Ramos (cell line): ENCODE measurements around the gene MAP2K7.
"Not testable (repeated sequence)": the region's sequence is repeated elsewhere in the genome, so short reads cannot be mapped to it uniquely, and the experiment has no call there.

Source experiments
- in situ Hi-C: fragments of 300-500 bp; cut with MboI; formaldehyde crosslinking; loops from one replicate; pipeline ENCODE4 v1.14.3; 2022; ENCODE audit warnings: low sequenced_read_pairs; ENCODE audit not compliant: unreplicated experiment

MAP2K7 gene

GRCh38 chr19:7927605-7928333 lies 24.1 kb downstream of the MAP2K7 start:
- in situ Hi-C loops = no loop called here

GRCh38 chr19:7928334-7928706 lies 24.6 kb downstream of the MAP2K7 start:
- in situ Hi-C loops = no loop called here

GRCh38 chr19:7928741-7929701 lies 25.3 kb downstream of the MAP2K7 start:
- in situ Hi-C loops = no loop called here

GRCh38 chr19:7930030-7930429 lies 26.4 kb downstream of the MAP2K7 start:
- in situ Hi-C loops = not testable (repeated sequence)

- in situ Hi-C loops = no loop called here
Observed at GRCh38 chr19:7930765-7931164, 27.1 kb downstream of the MAP2K7 start.

GRCh38 chr19:7931221-7932061 lies 27.8 kb downstream of the MAP2K7 start:
- in situ Hi-C loops = no loop called here

- in situ Hi-C loops = no loop called here
Observed at GRCh38 chr19:7932276-7932929, 28.7 kb downstream of the MAP2K7 start.

GRCh38 chr19:7932930-7933300 lies 29.2 kb downstream of the MAP2K7 start:
- in situ Hi-C loops = no loop called here

GRCh38 chr19:7933411-7933810 lies 29.7 kb downstream of the MAP2K7 start:
- in situ Hi-C loops = no loop called here

- in situ Hi-C loops = no loop called here
Observed at GRCh38 chr19:7933828-7934725, 30.4 kb downstream of the MAP2K7 start.

- in situ Hi-C loops = no loop called here
Observed at GRCh38 chr19:7934766-7935165, 31.1 kb downstream of the MAP2K7 start.

GRCh38 chr19:7940841-7941240 lies 37.2 kb downstream of the MAP2K7 start:
- in situ Hi-C loops = no loop called here

- in situ Hi-C loops = no loop called here
Observed at GRCh38 chr19:7941895-7942596, 38.4 kb downstream of the MAP2K7 start.

GRCh38 chr19:7942981-7943443 lies 39.3 kb downstream of the MAP2K7 start:
- in situ Hi-C loops = no loop called here

GRCh38 chr19:7943444-7944176 lies 39.9 kb downstream of the MAP2K7 start, which contains the start of gene TIMM44:
TIMM44 (minus strand) TSS chr19:7943666; CDS start chr19:7943651, 15 bp downstream.
- in situ Hi-C loops = no loop called here

- in situ Hi-C loops = no loop called here
Observed at GRCh38 chr19:7944177-7944761, 40.6 kb downstream of the MAP2K7 start.

GRCh38 chr19:7947939-7948338 lies 44.3 kb downstream of the MAP2K7 start:
- in situ Hi-C loops = no loop called here
